Ishikawa (cell line): ENCODE data around the gene GAS2L1.

Experiments used
- CEBPB ChIP-seq: IDR thresholded peaks from 2 replicates; pipeline ENCODE4 v1.6.1; 2012
- CREB1 ChIP-seq: IDR thresholded peaks from 2 replicates; pipeline ENCODE4 v1.6.1; 2012; ENCODE audit warnings: low read depth
- EP300 ChIP-seq: IDR thresholded peaks from 2 replicates; pipeline ENCODE4 v1.6.1; 2012; ENCODE audit warnings: borderline replicate concordance
- FOXM1 ChIP-seq: IDR thresholded peaks from 2 replicates; pipeline ENCODE4 v1.6.1; 2012; ENCODE audit warnings: low read depth, borderline replicate concordance
- RAD21 ChIP-seq: IDR thresholded peaks from 2 replicates; pipeline ENCODE4 v1.6.1; 2012; ENCODE audit warnings: low read depth
- REST ChIP-seq: IDR thresholded peaks from 2 replicates; pipeline ENCODE4 v1.6.1; 2012; ENCODE audit warnings: low read depth, mild to moderate bottlenecking
- TAF1 ChIP-seq: IDR thresholded peaks from 2 replicates; pipeline ENCODE4 v1.6.1; 2012; ENCODE audit warnings: low read depth, mild to moderate bottlenecking
- TCF12 ChIP-seq: IDR thresholded peaks from 2 replicates; pipeline ENCODE4 v1.6.1; 2012; ENCODE audit warnings: low read depth
- TEAD4 ChIP-seq: IDR thresholded peaks from 2 replicates; pipeline ENCODE4 v1.6.1; 2012
- USF1 ChIP-seq: IDR thresholded peaks from 2 replicates; pipeline ENCODE4 v1.6.1; 2012
- YY1 ChIP-seq: IDR thresholded peaks from 2 replicates; pipeline ENCODE4 v1.6.1; 2012; ENCODE audit warnings: low read depth
- ZBTB7A ChIP-seq: IDR thresholded peaks from 2 replicates; pipeline ENCODE4 v1.6.1; 2012; ENCODE audit warnings: low read depth
- TF ChIP-seq, protein P1 (sequence below): IDR thresholded peaks from 2 replicates; pipeline ENCODE4 v1.6.1; 2012

GRCh38 chr22:29309332-29310064 lies 3.0 kb downstream of the GAS2L1 start:
- TF ChIP-seq TCF12 (no peak), FOXM1 (no peak), TEAD4 (no peak), TAF1 (no peak), REST (no peak), YY1 (no peak), RAD21 (no peak), EP300 (peak; percentile 55; the same call in 1 of the 2 replicates), CREB1 (no peak), CEBPB (no peak), ZBTB7A (peak; percentile 46; the same call in 1 of the 2 replicates), USF1 (no peak)
- TF ChIP-seq, protein P1, sequence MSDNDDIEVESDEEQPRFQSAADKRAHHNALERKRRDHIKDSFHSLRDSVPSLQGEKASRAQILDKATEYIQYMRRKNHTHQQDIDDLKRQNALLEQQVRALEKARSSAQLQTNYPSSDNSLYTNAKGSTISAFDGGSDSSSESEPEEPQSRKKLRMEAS: no peak
